ENCODE data around the gene AUP1.

GRCh38 chr2:74559912-74560311, 30.4 kb upstream of the AUP1 start:
- TF ChIP-seq POLR2A (IDR thresholded peaks at IDR 0.05) (no peak), CTCF (IDR thresholded peaks at IDR 0.05) (no peak)
